ENCODE measurements around the gene PABPN1L.

- TF ChIP-seq CTCF (IDR thresholded peaks at IDR 0.05) (no peak), POLR2A (IDR thresholded peaks at IDR 0.05) (no peak), POLR2AphosphoS5 (IDR thresholded peaks at IDR 0.05) (no peak)
Measured at GRCh38 chr16:88841521-88842307, 24.7 kb downstream of the PABPN1L start.
